NCI-H446 treated with DMSO at 0.1 percent for 48 hours (cell line): Measurements from ENCODE around the gene PROC.
A peak's percentile ranks its signal among the peaks of the same experiment; 100 is the strongest.
"Not testable (repeated sequence)": the region's sequence is repeated elsewhere in the genome, so short reads cannot be mapped to it uniquely, and the experiment has no call there.

Experiments
- DNase-seq: peaks from one replicate; lab custom pipeline; 2025; lab: John Stamatoyannopoulos, UW

PROC gene

GRCh38 chr2:127394492-127394891, 23.7 kb upstream of the PROC start:
- DNase-seq = no peak

GRCh38 chr2:127397568-127398238, 20.5 kb upstream of the PROC start:
- no peak for DNase-seq

GRCh38 chr2:127398239-127398590, 20.0 kb upstream of the PROC start:
- peak; percentile 65 for DNase-seq

- no peak for DNase-seq
Measured at GRCh38 chr2:127400533-127400896, 17.7 kb upstream of the PROC start.

- no peak for DNase-seq
Measured at GRCh38 chr2:127400897-127401756, 17.1 kb upstream of the PROC start.

GRCh38 chr2:127401757-127402695, 16.2 kb upstream of the PROC start:
- no peak for DNase-seq

- no peak for DNase-seq
Measured at GRCh38 chr2:127403460-127403859, 14.8 kb upstream of the PROC start.

GRCh38 chr2:127404466-127405254, 13.6 kb upstream of the PROC start:
- DNase-seq = no peak

- DNase-seq = no peak
Measured at GRCh38 chr2:127405255-127405610, 13.0 kb upstream of the PROC start.

GRCh38 chr2:127406454-127406853, 11.8 kb upstream of the PROC start:
- DNase-seq = no peak

- no peak for DNase-seq
Measured at GRCh38 chr2:127407091-127407490, 11.1 kb upstream of the PROC start.

GRCh38 chr2:127407661-127408003, 10.6 kb upstream of the PROC start:
- no peak for DNase-seq

GRCh38 chr2:127408004-127408806, 10.0 kb upstream of the PROC start:
- DNase-seq = peak; percentile 70

GRCh38 chr2:127408807-127409099, 9.5 kb upstream of the PROC start:
- DNase-seq = no peak

- not testable (repeated sequence) for DNase-seq
Measured at GRCh38 chr2:127409716-127410115, 8.5 kb upstream of the PROC start.

GRCh38 chr2:127410871-127411652, 7.2 kb upstream of the PROC start:
- DNase-seq = peak; percentile 82

GRCh38 chr2:127411653-127412369, 6.4 kb upstream of the PROC start:
- DNase-seq = peak; percentile 55

GRCh38 chr2:127413200-127413599, 5.0 kb upstream of the PROC start:
- DNase-seq = no peak

GRCh38 chr2:127413782-127414637, 4.2 kb upstream of the PROC start:
- DNase-seq = peak; percentile 32
